GM23338 (cell line): Measurements from ENCODE around the gene IFITM5.

ENCODE experiments used
- CREB1 ChIP-seq: fragments of 250-450 bp; sonication (Bioruptor Pico); IDR thresholded peaks from 2 replicates; pipeline ENCODE4 v1.5.0; 2020; ENCODE audit warnings: low read depth, mild to moderate bottlenecking, moderate library complexity
- CTCF ChIP-seq, 2 experiments: fragments of 200-600 bp in 1 of 2; sonication (generic) in 1 of 2; conservative IDR thresholded peaks; 2 replicates each; pipeline versions ENCODE4 v1.5.1 to v1.6.1; 2016 to 2017; ENCODE audit warnings: antibody characterized with exemption in 2 of 2, low read depth in 2 of 2, mild to moderate bottlenecking in 2 of 2, moderate library complexity in 1 of 2
- EZH2 ChIP-seq: fragments of 200-600 bp; sonication (generic); IDR thresholded peaks from one replicate; pipeline ENCODE4 v1.8.0; 2017; ENCODE audit warnings: antibody characterized with exemption, mild to moderate bottlenecking, low read depth; ENCODE audit not compliant: unreplicated experiment
- POLR2AphosphoS5 ChIP-seq: IDR thresholded peaks from 2 replicates; pipeline ENCODE4 v1.6.1; 2016; ENCODE audit warnings: antibody characterized with exemption, low read depth
- REST ChIP-seq: IDR thresholded peaks from one replicate; pipeline ENCODE4 v1.6.1; 2018; ENCODE audit warnings: antibody characterized with exemption; ENCODE audit not compliant: unreplicated experiment
- ZNF114 ChIP-seq: fragments of 250-450 bp; sonication (Bioruptor Pico); IDR thresholded peaks from 2 replicates; pipeline ENCODE4 v1.5.0; 2020; ENCODE audit warnings: mild to moderate bottlenecking, moderate library complexity
- ZNF331 ChIP-seq: fragments of 250-450 bp; sonication (Bioruptor Pico); IDR thresholded peaks from 2 replicates; pipeline ENCODE4 v1.5.0; 2020; ENCODE audit warnings: low read depth, mild to moderate bottlenecking, moderate library complexity

GRCh38 chr11:304915-305843 lies 5.9 kb upstream of the IFITM5 start:
- TF ChIP-seq CTCF (conservative IDR thresholded peaks at IDR 0.05; ENCODE audit: low read depth in 2 of 2) (peak; percentile 43 to 48), EZH2 (no peak), ZNF331 (CRISPR knock-in tag) (no peak), REST (no peak), ZNF114 (no peak), POLR2AphosphoS5 (no peak), CREB1 (CRISPR knock-in tag) (0 out of 2 replicates have a peak, but pooled peaks have one; percentile 12)
